ENCODE results near the gene MPV17L2.

Gene MPV17L2

GRCh38 chr19:18216789-18217188 is 23.8 kb downstream of the MPV17L2 start:
- ATAC-seq, result no peak
- no peak for TF ChIP-seq CSRNP3 (CRISPR knock-in tag; IDR thresholded peaks at IDR 0.05)
- TF ChIP-seq ZFP3 (CRISPR knock-in tag; IDR thresholded peaks at IDR 0.05), result peak; percentile 97

- TF ChIP-seq TOX (CRISPR knock-in tag; IDR thresholded peaks at IDR 0.05; ENCODE audit: borderline replicate concordance) (no peak), BACH2 (CRISPR knock-in tag; IDR thresholded peaks at IDR 0.05; ENCODE audit: borderline replicate concordance) (no peak), ZC3H10 (CRISPR knock-in tag; IDR thresholded peaks at IDR 0.05) (no peak), POU6F1 (CRISPR knock-in tag; IDR thresholded peaks at IDR 0.05; ENCODE audit: borderline replicate concordance, low read depth) (no peak), PATZ1 (CRISPR knock-in tag; IDR thresholded peaks at IDR 0.05; ENCODE audit: borderline replicate concordance) (no peak)
- ATAC-seq, result no peak
These were observed 25.1 kb downstream of the MPV17L2 start for GRCh38 chr19:18218159-18218558.

- no peak for TF ChIP-seq ZNF565 (CRISPR knock-in tag; conservative IDR thresholded peaks at IDR 0.05; ENCODE audit: low read depth)
- TF ChIP-seq ZFP3 (CRISPR knock-in tag; IDR thresholded peaks at IDR 0.05), result peak; percentile 99
- no peak for TF ChIP-seq ZNF8 (CRISPR knock-in tag; IDR thresholded peaks at IDR 0.05)
- TF ChIP-seq ZC3H10 (CRISPR knock-in tag; IDR thresholded peaks at IDR 0.05), result no peak
- no peak for TF ChIP-seq ESRRG (CRISPR knock-in tag; IDR thresholded peaks at IDR 0.05)
- no peak for TF ChIP-seq OSR1 (CRISPR knock-in tag; IDR thresholded peaks at IDR 0.05)
- no peak for TF ChIP-seq GLIS3 (CRISPR knock-in tag; IDR thresholded peaks at IDR 0.05)
- no peak for ATAC-seq
These were observed 25.6 kb downstream of the MPV17L2 start for GRCh38 chr19:18218600-18218999.

- no peak for ATAC-seq
- no peak for TF ChIP-seq ZFP3 (CRISPR knock-in tag; IDR thresholded peaks at IDR 0.05)
- no peak for TF ChIP-seq CREB5 (CRISPR knock-in tag; IDR thresholded peaks at IDR 0.05; ENCODE audit: low read depth)
- no peak for TF ChIP-seq SNAI2 (CRISPR knock-in tag; IDR thresholded peaks at IDR 0.05)
- no peak for TF ChIP-seq ARNTL (CRISPR knock-in tag; IDR thresholded peaks at IDR 0.05; ENCODE audit: borderline replicate concordance, low read depth)
- no peak for TF ChIP-seq ZNF8 (CRISPR knock-in tag; IDR thresholded peaks at IDR 0.05)
- TF ChIP-seq GLIS3 (CRISPR knock-in tag; IDR thresholded peaks at IDR 0.05), result no peak
- TF ChIP-seq PATZ1 (CRISPR knock-in tag; IDR thresholded peaks at IDR 0.05; ENCODE audit: borderline replicate concordance), result no peak
- no peak for TF ChIP-seq OSR1 (CRISPR knock-in tag; IDR thresholded peaks at IDR 0.05)
- TF ChIP-seq POU6F1 (CRISPR knock-in tag; IDR thresholded peaks at IDR 0.05; ENCODE audit: borderline replicate concordance, low read depth), result no peak
- no peak for TF ChIP-seq CSDC2 (CRISPR knock-in tag; IDR thresholded peaks at IDR 0.05)
- no peak for TF ChIP-seq BACH2 (CRISPR knock-in tag; IDR thresholded peaks at IDR 0.05; ENCODE audit: borderline replicate concordance)
- TF ChIP-seq RARB (CRISPR knock-in tag; IDR thresholded peaks at IDR 0.05), result no peak
- no peak for TF ChIP-seq ZFP30 (CRISPR knock-in tag; IDR thresholded peaks at IDR 0.05)
- no peak for TF ChIP-seq PPARA (CRISPR knock-in tag; IDR thresholded peaks at IDR 0.05; ENCODE audit: borderline replicate concordance)
- no peak for TF ChIP-seq ZNF565 (CRISPR knock-in tag; conservative IDR thresholded peaks at IDR 0.05; ENCODE audit: low read depth)
- TF ChIP-seq ISL1 (CRISPR knock-in tag; IDR thresholded peaks at IDR 0.05), result no peak
- no peak for TF ChIP-seq TSHZ2 (CRISPR knock-in tag; IDR thresholded peaks at IDR 0.05)
- TF ChIP-seq ZC3H10 (CRISPR knock-in tag; IDR thresholded peaks at IDR 0.05), result no peak
These were observed 27.1 kb downstream of the MPV17L2 start for GRCh38 chr19:18219911-18220631.
